ENCODE results near the gene NUDT7.

NUDT7 gene

GRCh38 chr16:77721752-77722308 lies 484 bp upstream of the NUDT7 start:
- H3K4me3 ChIP-seq (ENCODE audit: low read depth, low read length), result no peak overlapping the region
- H3K9me3 ChIP-seq (ENCODE audit: control insufficient read depth, insufficient read depth, low read depth, low read length), result no peaks in the 10 kb centered on the region
- ChIA-PET POLR2A (interaction anchor here (0.6 to 1.1 kb wide), 7 partner anchors 10 to 177 kb away, joined by 3 to 5 read pairs (median 3); no protein-coding TSS in a partner anchor), CTCF (interaction anchor here (0.6 to 1.0 kb wide), 5 partner anchors 46 to 1652 kb away, joined by 3 to 7 read pairs (median 3); no protein-coding TSS in a partner anchor)
- H3K4me1 ChIP-seq (ENCODE audit: control insufficient read depth, insufficient read depth, low read length), result no peaks in the 10 kb centered on the region
- TF ChIP-seq SCRT2 (tag by site-specific recombination; IDR thresholded peaks at IDR 0.05) (peak; percentile 97), OSR2 (tag by site-specific recombination; IDR thresholded peaks at IDR 0.05) (0 out of 2 replicates have a peak, but pooled peaks have one; percentile 36), ZBTB26 (tag by site-specific recombination; optimal IDR thresholded peaks at IDR 0.05) (no peak), PRDM4 (tag by site-specific recombination; IDR thresholded peaks at IDR 0.05) (peak; percentile 41; the same call in 1 of the 2 replicates), ZNF266 (tag by site-specific recombination; IDR thresholded peaks at IDR 0.05; ENCODE audit: low read depth) (no peak), ZEB2 (tag by site-specific recombination; IDR thresholded peaks at IDR 0.05) (no peak), ZNF148 (tag by site-specific recombination; IDR thresholded peaks at IDR 0.05; ENCODE audit: borderline replicate concordance) (no peak), ZNF133 (tag by site-specific recombination; IDR thresholded peaks at IDR 0.05) (no peak), SCRT1 (tag by site-specific recombination; IDR thresholded peaks at IDR 0.05; ENCODE audit: borderline replicate concordance) (peak; percentile 96), HOXC10 (CRISPR knock-in tag; IDR thresholded peaks at IDR 0.05) (no peak), ZNF785 (tag by site-specific recombination; IDR thresholded peaks at IDR 0.05) (no peak)
- H3K36me3 ChIP-seq (ENCODE audit: control insufficient read depth in 2 of 2, insufficient read depth in 1 of 2, low read length in 2 of 2), result no peaks in the 10 kb centered on the region
- H3K27ac ChIP-seq (ENCODE audit: extremely low read depth, low read depth, low read length), result no peak overlapping the region

GRCh38 chr16:77723108-77723514 lies 797 bp downstream of the NUDT7 start:
- CTCF ChIA-PET, result no interaction called here
- POLR2A ChIA-PET, result interaction anchor here (0.9 to 1.1 kb wide), 3 partner anchors 38 to 176 kb away, joined by 3 to 4 read pairs (median 4); no protein-coding TSS in a partner anchor
- no peak for TF ChIP-seq ZNF544 (tag by site-specific recombination; IDR thresholded peaks at IDR 0.05)
- no peak for TF ChIP-seq ZBTB6 (tag by site-specific recombination; IDR thresholded peaks at IDR 0.05)
- TF ChIP-seq ZNF670 (tag by site-specific recombination; IDR thresholded peaks at IDR 0.05; ENCODE audit: low read depth), result no peak
- TF ChIP-seq ZNF473 (tag by site-specific recombination; IDR thresholded peaks at IDR 0.05), result no peak
- no peak for TF ChIP-seq HIC1 (tag by site-specific recombination; IDR thresholded peaks at IDR 0.05)
- no peak for TF ChIP-seq ZNF747 (tag by site-specific recombination; IDR thresholded peaks at IDR 0.05)
- TF ChIP-seq PBX3 (CRISPR knock-in tag; IDR thresholded peaks at IDR 0.05), result no peak
- TF ChIP-seq ZNF426 (tag by site-specific recombination; IDR thresholded peaks at IDR 0.05), result no peak
- no peak for TF ChIP-seq ZNF155 (tag by site-specific recombination; IDR thresholded peaks at IDR 0.05)
- no peak for TF ChIP-seq ZFP37 (tag by site-specific recombination; IDR thresholded peaks at IDR 0.05)
- TF ChIP-seq CTCF (tag by site-specific recombination; IDR thresholded peaks at IDR 0.05), result no peak

More at GRCh38 chr16:77723108-77723514, 797 bp downstream of the NUDT7 start:
- Histone ChIP-seq H3K36me3 (ENCODE audit: control insufficient read depth in 2 of 2, insufficient read depth in 1 of 2, low read length in 2 of 2) (no peaks in the 10 kb centered on the region), H3K4me3 (ENCODE audit: low read depth, low read length) (peak overlapping the region; percentile 82), H3K27ac (ENCODE audit: extremely low read depth, low read depth, low read length) (peak overlapping the region; percentile 32; the same call in 1 of the 2 replicates), H3K4me1 (ENCODE audit: control insufficient read depth, insufficient read depth, low read length) (no peaks in the 10 kb centered on the region), H3K9me3 (ENCODE audit: control insufficient read depth, insufficient read depth, low read depth, low read length) (no peaks in the 10 kb centered on the region)

All from HEK293 (cell line).